GM18907 (cell line): ENCODE data around the gene TMEFF2.
A peak's percentile ranks its signal among the peaks of the same experiment; 100 is the strongest.

ENCODE experiments used
- ATAC-seq: cut with Tn5 transposase; IDR thresholded peaks from one replicate; pipeline ENCODE4 v1.9.1; 2021; ENCODE audit warnings: mild to moderate bottlenecking, moderate library complexity; ENCODE audit not compliant: unreplicated experiment

Gene TMEFF2

DNA sequence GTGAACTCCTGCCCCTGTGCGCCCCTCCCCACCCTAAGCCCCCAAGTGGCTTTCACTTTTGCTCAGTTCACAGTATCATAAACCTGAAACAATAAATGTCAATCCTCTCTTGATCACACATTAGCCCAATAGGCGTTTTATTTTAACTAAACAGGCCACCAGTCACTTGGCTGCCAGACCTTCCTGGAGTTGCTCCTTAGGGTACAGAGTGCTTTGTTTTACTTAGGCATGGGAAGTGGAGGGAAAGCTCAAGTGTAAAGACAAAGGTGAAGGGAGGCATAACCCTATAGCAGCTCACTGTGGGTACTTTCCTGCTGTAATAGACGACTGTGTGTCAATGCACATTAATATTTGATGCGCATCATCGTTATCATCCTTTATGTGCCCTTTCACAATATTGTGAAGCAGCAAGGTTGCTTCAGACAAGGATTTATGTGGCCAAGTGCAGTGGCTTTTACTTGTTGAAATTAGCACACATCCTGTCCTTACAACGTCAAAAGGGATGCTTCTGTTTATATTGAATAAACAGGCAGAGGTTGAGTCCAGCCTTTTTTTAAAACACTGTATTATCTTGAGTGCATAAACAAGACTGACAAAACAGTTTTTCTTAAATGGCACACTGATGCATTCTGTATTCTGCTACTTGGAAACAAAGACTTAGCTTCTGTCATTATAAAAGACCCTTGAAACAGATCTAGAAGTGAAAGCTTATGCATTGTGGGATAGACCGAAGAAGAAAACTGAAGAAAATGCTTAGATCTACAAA, 168.5 kb downstream of the TMEFF2 start:
- no peak for ATAC-seq

DNA sequence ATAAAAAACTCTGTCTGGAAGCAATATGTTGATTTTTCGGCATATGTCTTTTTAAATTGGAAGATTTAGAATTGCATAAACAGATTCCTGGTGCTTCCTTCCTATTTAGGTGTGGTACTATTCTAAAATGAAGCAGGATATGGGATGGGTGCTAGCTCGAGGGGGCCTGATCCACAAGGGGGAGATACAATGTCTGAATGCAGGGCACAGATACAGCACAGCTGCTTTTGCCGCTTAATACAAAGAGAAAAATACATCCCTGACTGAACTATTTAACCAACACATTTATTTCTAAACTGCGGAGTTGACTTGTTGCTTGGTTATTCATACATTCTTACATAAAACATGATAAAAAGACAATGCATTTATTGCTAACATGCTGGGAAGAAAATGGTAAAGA, 169.1 kb downstream of the TMEFF2 start:
- ATAC-seq, result no peak

DNA sequence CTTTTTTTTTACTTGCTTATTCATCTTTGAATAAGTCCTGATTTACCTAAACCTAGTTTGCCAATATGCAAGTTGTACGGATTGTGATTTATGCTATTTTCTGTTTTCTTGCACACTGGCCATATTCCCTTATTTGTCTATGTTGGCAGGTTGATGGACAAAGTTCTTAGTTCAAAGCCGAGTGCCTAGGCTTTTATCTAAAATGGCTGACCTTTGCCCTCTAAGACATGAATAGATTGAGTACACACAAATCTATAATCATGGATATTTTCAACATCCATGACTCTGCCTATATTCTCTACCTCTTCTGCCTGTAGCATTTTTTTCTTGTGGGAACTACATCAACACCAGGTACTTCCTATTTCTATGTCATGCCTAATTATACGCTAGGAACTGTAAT, 171.7 kb downstream of the TMEFF2 start:
- ATAC-seq, result no peak

GRCh38 chr2:192017844-192018243, 176.9 kb downstream of the TMEFF2 start:
- no peak for ATAC-seq

- ATAC-seq, result no peak
These were observed 178.5 kb downstream of the TMEFF2 start for GRCh38 chr2:192016265-192016664.

- ATAC-seq, result no peak
These were observed 181.5 kb downstream of the TMEFF2 start for GRCh38 chr2:192013211-192013610.

DNA sequence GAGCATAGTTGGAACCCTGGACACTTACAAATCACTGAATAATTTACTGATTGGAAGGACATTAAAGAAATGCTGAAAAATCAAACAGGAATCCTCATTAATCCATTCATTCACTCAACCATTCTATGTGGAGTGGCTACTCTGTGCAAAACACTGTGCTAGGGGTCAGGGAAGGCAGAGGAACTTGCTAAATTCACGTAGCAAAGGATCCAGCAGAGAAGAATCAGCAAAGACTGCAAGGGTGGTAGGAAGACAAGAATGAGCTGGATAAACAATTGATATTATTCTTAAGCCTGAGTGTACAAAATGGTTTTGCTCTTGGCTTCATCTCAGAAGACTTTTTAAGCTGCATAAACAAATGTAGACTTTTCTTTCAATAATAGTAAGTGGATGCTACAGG, 183.5 kb downstream of the TMEFF2 start:
- no peak for ATAC-seq

DNA sequence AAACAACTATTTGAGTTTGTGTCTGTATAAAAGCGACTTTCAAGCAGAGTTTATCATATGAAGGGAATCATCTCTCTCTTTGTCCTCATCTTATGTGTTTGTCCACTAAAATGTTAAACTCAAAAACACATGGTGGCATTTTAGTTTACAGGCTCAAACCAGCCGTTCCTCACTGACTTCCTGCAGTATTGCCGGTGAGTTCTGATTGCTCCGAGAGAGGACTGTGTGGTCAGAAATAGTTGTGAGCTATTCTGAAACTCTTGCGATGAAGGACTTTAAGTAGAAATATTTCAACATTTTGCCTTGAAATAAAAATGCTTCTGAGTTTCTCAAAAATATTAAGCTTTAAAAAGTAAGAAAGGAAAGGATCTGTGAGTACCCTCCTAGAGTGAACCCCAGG, 184.7 kb downstream of the TMEFF2 start:
- peak; percentile 48 for ATAC-seq

GRCh38 chr2:192007581-192008228, 187.0 kb downstream of the TMEFF2 start:
- ATAC-seq, result no peak

GRCh38 chr2:192005211-192005610, 189.5 kb downstream of the TMEFF2 start:
- no peak for ATAC-seq

DNA sequence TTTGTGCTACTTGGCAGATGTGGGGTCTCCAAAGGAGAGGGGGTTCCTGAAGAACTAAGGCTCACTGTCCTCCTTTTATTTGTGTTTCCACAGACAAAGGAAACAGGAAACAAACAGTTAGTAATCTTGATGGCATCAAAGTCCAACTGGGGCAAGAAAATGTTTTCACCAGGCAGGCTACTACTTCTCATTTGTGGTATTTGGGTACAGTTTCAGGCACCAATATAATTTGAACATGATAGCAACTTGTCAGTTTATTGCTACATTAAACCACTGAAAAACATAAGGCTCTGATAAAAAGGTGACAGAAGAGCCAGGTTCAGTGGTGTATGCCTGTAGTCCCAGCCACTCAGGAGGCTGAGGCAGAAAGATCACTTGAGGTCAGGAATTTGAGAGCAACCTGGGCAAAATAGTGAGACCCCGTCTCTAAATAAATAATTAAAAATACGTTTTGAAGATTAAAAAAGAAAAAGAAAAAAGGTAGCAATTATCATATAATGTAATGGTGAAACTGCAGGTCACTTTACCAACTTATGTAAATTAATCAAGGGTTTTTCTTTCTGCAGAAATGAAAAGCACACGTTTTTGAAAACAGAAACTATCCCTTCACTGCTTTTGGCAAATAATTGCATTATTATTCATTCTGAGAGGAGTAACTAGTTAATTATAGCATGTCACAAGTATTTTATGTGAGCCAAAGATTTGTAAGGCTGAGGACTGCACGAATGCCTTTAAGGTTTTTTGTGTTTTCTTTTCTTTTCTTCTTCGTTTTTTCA, 190.4 kb downstream of the TMEFF2 start:
- peak; percentile 71 for ATAC-seq

DNA sequence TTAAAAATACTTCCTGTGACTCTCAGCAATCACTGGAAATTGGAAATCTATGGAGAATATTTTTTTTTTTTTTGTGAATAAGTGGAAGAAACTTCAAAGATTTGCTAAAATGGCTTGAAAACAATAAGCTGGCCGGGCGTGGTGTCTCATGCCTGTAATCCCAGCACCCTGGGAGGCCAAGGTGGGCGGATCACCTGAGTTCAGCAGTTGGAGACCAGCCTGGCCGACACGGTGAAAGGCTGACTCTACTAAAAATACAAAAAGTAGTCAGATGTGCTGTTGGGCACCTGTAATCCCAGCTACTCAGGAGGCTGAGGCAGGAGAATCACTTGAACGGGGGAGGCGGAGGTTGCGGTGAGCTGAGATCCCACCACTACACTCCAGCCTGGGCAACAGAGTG, 192.3 kb downstream of the TMEFF2 start:
- ATAC-seq, result no peak

DNA sequence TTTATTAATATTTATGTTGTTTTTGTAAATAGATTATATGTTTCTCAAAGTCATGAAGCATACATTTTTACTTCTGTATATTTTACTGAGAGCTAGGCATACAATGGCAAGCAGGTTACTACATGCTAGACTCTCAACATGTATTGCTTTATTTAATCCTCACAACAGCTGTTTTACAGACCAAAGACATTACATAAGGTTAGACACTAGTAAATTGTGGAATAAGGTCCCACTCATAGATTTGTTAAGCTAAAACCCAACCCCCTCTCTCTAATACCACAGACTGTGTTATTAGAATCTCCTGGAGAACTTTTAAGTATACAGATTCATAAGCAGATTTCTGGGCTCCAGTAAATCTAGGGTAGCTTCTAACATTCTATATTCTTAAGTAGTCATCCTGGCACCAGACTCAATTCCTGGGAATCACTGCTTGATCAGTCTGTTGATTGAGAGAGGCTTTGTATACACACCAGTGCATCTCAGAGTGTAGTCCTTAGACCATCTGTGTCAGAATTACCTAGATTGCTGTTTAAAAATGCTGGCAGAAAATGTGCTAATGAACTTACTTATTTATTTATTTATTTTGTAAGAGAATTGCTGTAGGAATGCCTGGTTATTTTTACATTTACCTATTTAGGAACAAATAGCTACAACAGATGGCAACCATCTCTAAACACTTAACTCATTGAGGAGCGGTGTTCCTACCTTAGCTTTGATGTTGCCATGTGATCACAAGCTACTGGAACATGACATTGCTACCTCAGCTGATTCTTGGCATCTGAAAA, 194.3 kb downstream of the TMEFF2 start:
- ATAC-seq, result no peak

DNA sequence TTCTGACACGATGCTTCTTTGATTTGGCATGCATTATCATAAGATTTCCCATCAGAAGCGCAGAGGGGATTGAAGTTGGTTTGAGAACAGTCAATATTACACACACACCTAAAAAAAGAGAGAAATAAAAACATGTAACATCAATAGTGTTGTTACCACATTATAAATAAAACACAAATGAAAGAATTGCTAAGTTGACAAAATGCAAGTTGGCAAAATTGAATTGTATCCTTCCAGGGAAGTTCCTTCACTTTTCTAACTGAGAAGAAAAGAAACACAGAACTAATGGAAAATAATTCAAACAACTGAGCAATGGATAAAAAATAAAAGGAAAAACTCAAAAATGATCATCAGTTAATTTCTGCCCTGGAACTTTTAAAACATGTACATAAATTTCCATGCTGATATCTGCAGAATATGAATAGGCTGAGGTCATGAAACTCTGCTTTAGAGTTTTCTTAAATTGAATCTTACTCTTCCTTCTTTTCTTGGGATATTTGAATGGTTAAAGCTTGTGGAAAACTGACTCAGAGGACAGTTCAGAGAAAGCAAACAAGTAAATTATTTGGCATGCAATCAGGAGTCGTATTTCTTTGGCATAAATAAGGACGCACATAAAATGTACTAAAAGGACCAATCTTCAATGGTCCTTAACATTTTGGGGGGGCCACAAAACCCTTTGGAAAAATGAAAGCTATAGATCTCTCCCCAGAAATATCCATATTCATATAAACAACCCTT, 195.5 kb downstream of the TMEFF2 start:
- no peak for ATAC-seq

GRCh38 chr2:191995285-191995684, 199.4 kb downstream of the TMEFF2 start:
- no peak for ATAC-seq

- no peak for ATAC-seq
These were observed 200.0 kb downstream of the TMEFF2 start for GRCh38 chr2:191994749-191995148.

DNA sequence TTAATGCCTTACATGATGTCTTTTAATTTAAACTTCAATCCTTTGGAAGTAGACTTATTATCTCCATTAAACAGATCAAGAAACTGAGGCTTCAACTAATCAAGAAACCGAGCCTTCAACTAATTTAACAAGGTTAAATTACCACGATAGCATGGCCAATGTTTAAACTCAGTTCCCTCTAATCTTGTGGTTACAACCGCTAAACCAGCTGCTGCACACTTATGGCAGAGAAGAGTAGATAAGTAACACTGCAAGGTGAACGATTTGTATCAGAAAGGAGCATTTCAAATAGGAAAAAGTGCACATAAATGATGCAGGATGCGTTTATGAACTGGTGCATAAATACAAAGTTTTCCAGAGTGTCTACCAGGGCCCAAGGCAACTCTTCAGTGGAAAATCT, 203.3 kb downstream of the TMEFF2 start:
- ATAC-seq, result peak; percentile 54

DNA sequence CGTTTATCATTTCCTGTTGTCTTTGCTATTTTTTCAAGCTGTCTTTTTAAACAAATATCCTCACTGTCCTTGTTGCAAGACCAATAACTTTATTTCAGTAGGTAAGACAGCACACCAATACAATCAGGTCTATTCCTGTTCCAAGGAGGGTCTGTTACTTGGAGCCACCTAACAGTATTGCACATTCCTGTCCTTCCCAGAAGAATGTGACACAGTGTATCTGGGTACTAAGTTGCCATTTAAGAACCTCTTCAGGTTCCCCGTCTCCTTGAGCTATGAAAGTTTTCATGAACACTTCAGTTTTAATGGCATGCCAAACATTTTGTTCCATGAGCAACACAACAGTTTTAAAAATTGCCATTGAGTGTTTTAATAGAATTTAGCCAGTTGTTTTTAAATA, 209.0 kb downstream of the TMEFF2 start:
- ATAC-seq, result no peak

DNA sequence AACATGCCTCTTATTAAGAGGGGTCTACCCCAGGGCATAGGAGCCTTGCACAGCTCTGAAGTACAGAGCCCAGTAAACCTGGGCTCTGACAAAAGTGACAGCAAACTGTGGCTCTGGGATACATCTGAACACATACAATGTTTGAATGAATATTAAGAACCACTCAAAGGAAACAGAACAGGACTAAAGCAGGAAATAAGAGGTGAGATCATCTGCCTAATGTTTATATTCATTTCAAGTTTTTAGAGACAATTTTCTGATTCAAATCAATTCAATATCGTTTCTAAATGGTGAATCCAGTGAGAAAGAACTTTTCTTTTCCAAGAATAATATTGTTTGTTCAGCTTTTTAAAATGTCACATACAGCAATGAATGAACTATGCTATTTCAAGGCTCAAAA, 211.1 kb downstream of the TMEFF2 start:
- no peak for ATAC-seq

GRCh38 chr2:191983186-191983585, 211.5 kb downstream of the TMEFF2 start:
- no peak for ATAC-seq
